Astrocyte (in vitro differentiated cells and primary cell): Measurements from ENCODE around the gene INAFM1.

Experiments
- EZH2 ChIP-seq: IDR thresholded peaks from 2 replicates; pipeline ENCODE4 v1.6.1; 2012; ENCODE audit warnings: mild to moderate bottlenecking, low read length, inconsistent platforms; ENCODE audit not compliant: insufficient read depth
- TF ChIP-seq, protein P1 (sequence below): IDR thresholded peaks from 2 replicates; pipeline ENCODE4 v1.5.1; 2011; ENCODE audit warnings: low read depth, mild to moderate bottlenecking, inconsistent platforms, low read length, moderate library complexity; ENCODE audit not compliant: insufficient read depth

DNA sequence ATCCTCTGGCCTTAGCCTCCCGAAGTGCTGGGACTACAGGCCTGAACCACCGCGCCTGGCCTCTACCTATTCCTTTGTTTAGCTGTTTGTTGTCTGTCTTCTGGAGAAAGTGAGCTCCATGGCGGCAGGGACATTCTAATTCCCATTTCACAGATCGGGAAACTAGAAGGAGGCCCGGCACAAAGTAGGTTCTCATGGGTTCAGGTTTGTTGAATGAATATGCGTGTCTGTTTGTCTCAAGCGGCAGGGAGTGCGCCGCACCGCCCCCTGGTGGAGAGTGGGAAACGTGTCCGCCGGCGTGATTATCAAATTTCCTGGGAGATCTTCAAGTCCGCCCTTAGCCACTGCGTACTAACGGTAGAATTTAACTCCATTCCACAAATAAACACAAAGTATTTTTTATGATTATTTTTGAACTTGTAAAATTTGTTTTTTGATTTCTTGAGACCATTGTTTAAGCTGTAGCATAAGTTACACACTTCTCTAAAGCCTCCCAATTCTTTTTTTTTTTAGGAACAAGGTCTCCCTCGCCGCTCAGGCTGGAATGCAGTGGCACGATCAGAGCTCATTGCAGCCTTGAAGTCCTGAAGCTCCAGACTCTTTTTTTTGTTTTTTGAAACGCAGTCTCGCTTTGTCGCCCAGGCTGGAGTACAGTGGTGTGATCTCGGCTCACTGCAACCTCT, 27.2 kb upstream of the INAFM1 start:
- TF ChIP-seq, protein P1, sequence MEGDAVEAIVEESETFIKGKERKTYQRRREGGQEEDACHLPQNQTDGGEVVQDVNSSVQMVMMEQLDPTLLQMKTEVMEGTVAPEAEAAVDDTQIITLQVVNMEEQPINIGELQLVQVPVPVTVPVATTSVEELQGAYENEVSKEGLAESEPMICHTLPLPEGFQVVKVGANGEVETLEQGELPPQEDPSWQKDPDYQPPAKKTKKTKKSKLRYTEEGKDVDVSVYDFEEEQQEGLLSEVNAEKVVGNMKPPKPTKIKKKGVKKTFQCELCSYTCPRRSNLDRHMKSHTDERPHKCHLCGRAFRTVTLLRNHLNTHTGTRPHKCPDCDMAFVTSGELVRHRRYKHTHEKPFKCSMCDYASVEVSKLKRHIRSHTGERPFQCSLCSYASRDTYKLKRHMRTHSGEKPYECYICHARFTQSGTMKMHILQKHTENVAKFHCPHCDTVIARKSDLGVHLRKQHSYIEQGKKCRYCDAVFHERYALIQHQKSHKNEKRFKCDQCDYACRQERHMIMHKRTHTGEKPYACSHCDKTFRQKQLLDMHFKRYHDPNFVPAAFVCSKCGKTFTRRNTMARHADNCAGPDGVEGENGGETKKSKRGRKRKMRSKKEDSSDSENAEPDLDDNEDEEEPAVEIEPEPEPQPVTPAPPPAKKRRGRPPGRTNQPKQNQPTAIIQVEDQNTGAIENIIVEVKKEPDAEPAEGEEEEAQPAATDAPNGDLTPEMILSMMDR, result peak; percentile 94
- no peak for TF ChIP-seq EZH2
